ENCODE measurements around the gene CNOT4. TPM values are rescaled to one million over a fixed set of nuclear protein-coding genes. Genes with fewer than 3 reads are reported as not detected.

CNOT4 gene
- total RNA-seq, 2 experiments from 2014 or later: 24.0 to 29.8 TPM

DNA sequence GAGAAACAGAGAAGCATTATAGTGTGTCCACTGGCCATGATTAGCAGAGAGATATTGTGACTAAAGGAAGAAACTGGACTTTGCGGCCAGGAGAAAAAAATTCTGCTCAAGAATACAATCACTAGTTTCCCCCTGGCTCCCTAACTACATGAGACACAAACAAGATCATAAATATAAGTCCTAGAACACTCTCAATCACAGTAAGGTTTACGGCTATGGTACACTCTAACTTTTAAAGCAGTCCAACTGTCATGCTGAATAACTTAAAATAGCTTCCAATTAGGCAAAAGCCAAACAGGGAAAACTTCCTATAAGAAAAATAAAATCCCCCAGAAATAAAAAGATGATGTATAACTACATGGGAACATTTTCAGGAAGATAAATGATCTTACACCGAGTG, 144.2 kb downstream of the CNOT4 start:
- Histone ChIP-seq H3K36me3 (ENCODE audit: insufficient read depth, low read length) (peaks cover 18% of the 10 kb centered on the region), H3K4me1 (ENCODE audit: insufficient read depth, low read length) (no peaks in the 10 kb centered on the region), H3K9me3 (ENCODE audit: control insufficient read depth in 1 of 2, insufficient read depth in 1 of 2, low read length in 2 of 2) (no peaks in the 10 kb centered on the region), H3K27ac (ENCODE audit: low read depth in 1 of 2, low read length in 2 of 2) (no peak overlapping the region), H3K27me3 (ENCODE audit: control insufficient read depth in 1 of 2, insufficient read depth in 2 of 2, low read length in 2 of 2) (no peaks in the 10 kb centered on the region), H3K4me3 (ENCODE audit: low read length) (no peak overlapping the region)
- H3K36me3 Mint-ChIP-seq (ENCODE audit: low read depth): peaks cover 36% of the 10 kb centered on the region
- ChIA-PET POLR2A (no interaction called here), CTCF (interaction anchor here (1.6 kb wide), 1 partner anchor 280 kb away, joined by 3 read pairs; no protein-coding TSS in a partner anchor)
- DNase-seq (no peak), ATAC-seq (ENCODE audit: poor library complexity) (no peak)
- H3K4me1 Mint-ChIP-seq (ENCODE audit: low read depth): no peaks in the 10 kb centered on the region
- no peaks in the 10 kb centered on the region for H3K27me3 Mint-ChIP-seq
- no peak overlapping the region for H3K4me3 Mint-ChIP-seq
- no peak overlapping the region for H3K27ac Mint-ChIP-seq
- intact Hi-C loops (cut with DNase I, micrococcal nuclease): no loop called here
- no peak for TF ChIP-seq CTCF (IDR thresholded peaks at IDR 0.05)
- no peaks in the 10 kb centered on the region for H3K9me3 Mint-ChIP-seq

DNA sequence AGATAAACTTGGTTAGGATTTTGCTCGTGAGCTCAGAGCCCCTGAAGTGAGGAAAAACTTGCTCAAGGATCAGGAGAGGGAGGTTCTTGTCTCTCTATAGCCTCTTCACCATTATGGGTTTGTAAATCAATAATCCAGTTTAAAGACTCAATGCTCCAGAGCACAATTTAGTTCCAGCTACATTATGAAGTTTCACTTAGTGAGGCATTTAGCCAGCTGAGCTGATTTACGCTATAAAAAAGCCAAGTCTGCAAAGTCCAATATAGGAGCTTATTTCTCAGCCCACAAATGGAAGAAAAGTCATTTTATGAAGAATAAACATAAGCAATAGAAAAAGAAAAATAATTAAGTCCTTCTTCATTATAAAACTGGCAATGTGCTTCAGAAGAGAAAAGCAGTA, 145.7 kb downstream of the CNOT4 start:
- Histone ChIP-seq H3K27ac (ENCODE audit: low read depth in 1 of 2, low read length in 2 of 2) (no peak overlapping the region), H3K4me3 (ENCODE audit: low read length) (no peak overlapping the region), H3K36me3 (ENCODE audit: insufficient read depth, low read length) (peaks cover 14% of the 10 kb centered on the region), H3K9me3 (ENCODE audit: control insufficient read depth in 1 of 2, insufficient read depth in 1 of 2, low read length in 2 of 2) (no peaks in the 10 kb centered on the region), H3K27me3 (ENCODE audit: control insufficient read depth in 1 of 2, insufficient read depth in 2 of 2, low read length in 2 of 2) (no peaks in the 10 kb centered on the region), H3K4me1 (ENCODE audit: insufficient read depth, low read length) (no peaks in the 10 kb centered on the region)
- intact Hi-C loops (cut with DNase I, micrococcal nuclease): no loop called here
- Mint-ChIP-seq H3K27me3 (no peaks in the 10 kb centered on the region), H3K4me3 (no peak overlapping the region), H3K4me1 (ENCODE audit: low read depth) (no peaks in the 10 kb centered on the region), H3K36me3 (ENCODE audit: low read depth) (peaks cover 37% of the 10 kb centered on the region), H3K9me3 (no peaks in the 10 kb centered on the region), H3K27ac (no peak overlapping the region)
- TF ChIP-seq CTCF (IDR thresholded peaks at IDR 0.05): no peak
- ATAC-seq (ENCODE audit: poor library complexity): no peak
- no peak for DNase-seq
- POLR2A ChIA-PET: no interaction called here
- CTCF ChIA-PET: no interaction called here

- Mint-ChIP-seq H3K27me3 (no peaks in the 10 kb centered on the region), H3K4me1 (ENCODE audit: low read depth) (no peaks in the 10 kb centered on the region), H3K36me3 (ENCODE audit: low read depth) (peaks cover 37% of the 10 kb centered on the region), H3K27ac (no peak overlapping the region), H3K4me3 (no peak overlapping the region), H3K9me3 (no peaks in the 10 kb centered on the region)
- Histone ChIP-seq H3K4me3 (ENCODE audit: low read length) (no peak overlapping the region), H3K27me3 (ENCODE audit: control insufficient read depth in 1 of 2, insufficient read depth in 2 of 2, low read length in 2 of 2) (no peaks in the 10 kb centered on the region), H3K4me1 (ENCODE audit: insufficient read depth, low read length) (no peaks in the 10 kb centered on the region), H3K36me3 (ENCODE audit: insufficient read depth, low read length) (peaks cover 14% of the 10 kb centered on the region), H3K27ac (ENCODE audit: low read depth in 1 of 2, low read length in 2 of 2) (no peak overlapping the region), H3K9me3 (ENCODE audit: control insufficient read depth in 1 of 2, insufficient read depth in 1 of 2, low read length in 2 of 2) (no peaks in the 10 kb centered on the region)
- intact Hi-C loops (cut with DNase I, micrococcal nuclease): no loop called here
- POLR2A ChIA-PET: no interaction called here
- no peak for ATAC-seq (ENCODE audit: poor library complexity)
- no peak for DNase-seq
- TF ChIP-seq CTCF (IDR thresholded peaks at IDR 0.05): no peak
- CTCF ChIA-PET: interaction anchor here (0.6 kb wide), 1 partner anchor 173 kb away, joined by 4 read pairs; no protein-coding TSS in a partner anchor
These were observed 147.0 kb downstream of the CNOT4 start for GRCh38 chr7:135362871-135363270.

All from CD4-positive, alpha-beta T cell (primary cell).